GM18858 (cell line): ENCODE results near the gene SMAP1.

Experiments
- ATAC-seq: cut with Tn5 transposase; IDR thresholded peaks from one replicate; pipeline ENCODE4 v1.9.1; 2021; ENCODE audit not compliant: unreplicated experiment

The SMAP1 gene

GRCh38 chr6:70839286-70840266 is 171.9 kb downstream of the SMAP1 start:
- peak; percentile 57 for ATAC-seq

- ATAC-seq, result no peak
These were observed 173.4 kb downstream of the SMAP1 start for GRCh38 chr6:70841112-70841511.

GRCh38 chr6:70842541-70842940 is 174.9 kb downstream of the SMAP1 start:
- ATAC-seq, result no peak

GRCh38 chr6:70843328-70843918 is 175.7 kb downstream of the SMAP1 start:
- ATAC-seq, result no peak

GRCh38 chr6:70844301-70844700 is 176.6 kb downstream of the SMAP1 start:
- ATAC-seq, result no peak

- ATAC-seq, result no peak
These were observed 178.6 kb downstream of the SMAP1 start for GRCh38 chr6:70846207-70846835.

GRCh38 chr6:70847106-70848084 is 179.7 kb downstream of the SMAP1 start:
- no peak for ATAC-seq

GRCh38 chr6:70849348-70850069 is 181.8 kb downstream of the SMAP1 start:
- ATAC-seq, result no peak

GRCh38 chr6:70852667-70853246 is 185.1 kb downstream of the SMAP1 start:
- no peak for ATAC-seq

GRCh38 chr6:70857387-70858077 is 189.8 kb downstream of the SMAP1 start:
- ATAC-seq, result peak; percentile 100

GRCh38 chr6:70860045-70860444 is 192.4 kb downstream of the SMAP1 start:
- ATAC-seq, result no peak

GRCh38 chr6:70860920-70861319 is 193.2 kb downstream of the SMAP1 start:
- ATAC-seq, result no peak

- no peak for ATAC-seq
These were observed 195.7 kb downstream of the SMAP1 start for GRCh38 chr6:70863343-70863742.

GRCh38 chr6:70864401-70864800 is 196.7 kb downstream of the SMAP1 start:
- ATAC-seq, result no peak

GRCh38 chr6:70872469-70872868 is 204.8 kb downstream of the SMAP1 start:
- ATAC-seq, result no peak

GRCh38 chr6:70874181-70874913 is 206.7 kb downstream of the SMAP1 start:
- no peak for ATAC-seq

- no peak for ATAC-seq
These were observed 211.8 kb downstream of the SMAP1 start for GRCh38 chr6:70879496-70879895.
